Loucy (cell line): ENCODE data around the gene DLG2.

Source experiments
- EZH2phosphoT487 ChIP-seq: fragments of 200-600 bp; IDR thresholded peaks from 2 replicates; pipeline ENCODE4 v1.6.1; 2018; ENCODE audit warnings: antibody characterized with exemption, mild to moderate bottlenecking, moderate library complexity, borderline replicate concordance
- TF ChIP-seq, protein P1 (sequence below): fragments of 200-600 bp; sonication (generic); conservative IDR thresholded peaks from 2 replicates; pipeline ENCODE4 v1.5.1; 2014; ENCODE audit warnings: mild to moderate bottlenecking, antibody characterized with exemption, low read length

DNA sequence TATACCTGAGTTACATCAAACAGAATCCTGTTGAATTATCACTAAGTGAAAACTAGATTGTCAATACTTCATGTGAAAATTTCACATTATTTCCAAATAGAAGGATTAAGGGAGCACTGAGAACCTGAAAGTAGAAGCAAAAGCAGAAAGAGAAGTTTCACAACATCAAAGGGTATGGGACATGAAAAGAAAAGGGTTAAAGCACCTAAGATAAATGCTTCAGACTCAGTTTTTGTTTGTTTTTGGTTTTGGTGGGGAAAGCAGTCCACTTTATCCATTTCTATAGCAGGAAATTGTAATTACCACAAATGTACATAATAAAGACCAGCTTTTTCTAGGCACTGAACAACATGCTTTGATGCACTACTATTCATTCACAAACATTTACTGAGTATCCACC lies 1271.2 kb downstream of the DLG2 start:
- TF ChIP-seq, protein P1, sequence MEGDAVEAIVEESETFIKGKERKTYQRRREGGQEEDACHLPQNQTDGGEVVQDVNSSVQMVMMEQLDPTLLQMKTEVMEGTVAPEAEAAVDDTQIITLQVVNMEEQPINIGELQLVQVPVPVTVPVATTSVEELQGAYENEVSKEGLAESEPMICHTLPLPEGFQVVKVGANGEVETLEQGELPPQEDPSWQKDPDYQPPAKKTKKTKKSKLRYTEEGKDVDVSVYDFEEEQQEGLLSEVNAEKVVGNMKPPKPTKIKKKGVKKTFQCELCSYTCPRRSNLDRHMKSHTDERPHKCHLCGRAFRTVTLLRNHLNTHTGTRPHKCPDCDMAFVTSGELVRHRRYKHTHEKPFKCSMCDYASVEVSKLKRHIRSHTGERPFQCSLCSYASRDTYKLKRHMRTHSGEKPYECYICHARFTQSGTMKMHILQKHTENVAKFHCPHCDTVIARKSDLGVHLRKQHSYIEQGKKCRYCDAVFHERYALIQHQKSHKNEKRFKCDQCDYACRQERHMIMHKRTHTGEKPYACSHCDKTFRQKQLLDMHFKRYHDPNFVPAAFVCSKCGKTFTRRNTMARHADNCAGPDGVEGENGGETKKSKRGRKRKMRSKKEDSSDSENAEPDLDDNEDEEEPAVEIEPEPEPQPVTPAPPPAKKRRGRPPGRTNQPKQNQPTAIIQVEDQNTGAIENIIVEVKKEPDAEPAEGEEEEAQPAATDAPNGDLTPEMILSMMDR: no peak
- TF ChIP-seq EZH2phosphoT487: no peak
